Measurements from ENCODE around the gene SETD4.

The SETD4 gene

DNA sequence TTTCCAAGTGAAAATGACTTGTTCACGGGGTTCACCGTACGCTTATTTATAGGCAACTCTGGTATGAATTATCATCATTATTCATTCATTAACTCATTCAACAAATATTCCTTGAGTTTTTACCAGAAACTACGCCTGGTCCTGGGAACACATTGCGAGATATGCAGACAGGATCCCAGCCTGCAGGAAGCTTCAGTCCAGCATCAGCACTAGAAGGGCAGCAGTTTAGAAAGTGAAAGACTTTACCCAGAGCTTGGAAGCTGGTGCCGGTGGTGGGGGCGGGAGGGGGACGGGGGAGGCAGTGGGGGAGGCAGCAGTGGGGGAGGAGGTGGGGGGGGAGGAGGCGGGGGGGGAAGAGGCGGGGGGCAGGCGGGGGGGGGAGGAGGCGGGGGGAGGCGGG, 55.9 kb downstream of the SETD4 start:
- DNase-seq = no peak

GRCh38 chr21:36003776-36004175, 56.5 kb downstream of the SETD4 start:
- no peak for DNase-seq

GRCh38 chr21:35996217-35996616, 64.1 kb downstream of the SETD4 start:
- no peak for DNase-seq

- DNase-seq = no peak
These were observed 64.7 kb downstream of the SETD4 start for GRCh38 chr21:35995522-35996088.

DNA sequence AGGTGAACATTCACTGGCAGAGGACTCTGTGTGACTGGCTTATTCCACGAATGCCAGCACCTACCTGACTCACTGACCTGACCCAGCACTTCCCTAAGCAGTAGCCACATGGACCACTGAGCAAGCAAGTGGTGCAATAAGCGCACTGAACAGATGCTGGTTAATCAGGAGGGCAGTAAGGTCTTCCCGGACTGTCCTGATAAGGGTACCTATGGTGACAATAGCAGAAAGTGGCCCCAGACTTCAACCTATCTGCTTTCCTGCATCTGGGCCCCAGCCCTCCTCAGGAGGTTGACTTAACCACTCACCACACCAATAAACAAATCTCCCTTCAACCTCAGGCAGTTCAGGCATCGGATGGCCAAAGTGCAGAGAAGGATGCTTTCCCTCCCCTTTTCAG, 65.7 kb downstream of the SETD4 start:
- DNase-seq = no peak

DNA sequence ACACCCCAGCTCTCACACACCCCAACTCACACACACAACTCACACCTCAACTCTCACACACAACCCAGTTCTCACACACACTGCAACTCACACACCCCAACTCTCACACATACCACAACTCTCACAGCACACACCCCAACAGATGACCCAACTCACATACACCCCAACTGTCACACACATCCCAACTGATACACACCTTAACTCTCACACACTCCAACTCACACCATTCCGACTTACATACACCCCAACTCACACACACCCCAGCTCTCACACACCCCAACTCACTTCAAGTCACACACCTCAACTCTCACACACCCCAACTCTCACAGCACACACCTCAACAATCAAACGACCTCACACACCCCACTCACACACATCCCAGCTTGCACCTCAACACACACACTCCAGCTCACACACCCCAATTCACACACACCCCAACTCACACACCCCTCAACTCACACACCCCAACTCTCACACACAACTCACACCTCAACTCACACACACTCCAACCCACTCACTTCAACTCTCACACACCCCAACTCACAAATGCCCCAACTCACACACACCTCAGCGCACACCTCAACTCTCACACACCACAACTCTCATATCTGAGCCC, 66.3 kb downstream of the SETD4 start:
- no peak for DNase-seq

DNA sequence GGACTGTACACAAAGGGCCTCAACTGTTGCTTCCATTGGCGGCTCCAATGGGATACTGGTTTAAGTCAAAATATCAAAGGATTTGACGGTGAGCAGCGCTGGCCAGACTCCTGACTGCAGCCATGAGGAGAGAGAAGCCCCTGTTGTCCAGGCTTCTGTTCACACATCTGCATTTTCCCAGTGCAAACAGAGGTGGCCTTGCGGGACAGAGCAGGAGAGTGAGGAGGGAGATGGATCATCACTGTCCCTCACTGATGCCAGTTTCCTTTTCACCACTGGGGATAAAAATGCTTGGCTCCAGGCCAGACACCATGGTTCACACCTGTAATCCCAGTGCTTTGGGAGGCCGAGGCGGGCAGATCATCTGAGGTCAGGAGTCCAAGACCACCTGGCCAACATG, 69.2 kb downstream of the SETD4 start:
- DNase-seq = no peak

GRCh38 chr21:35990609-35991008, 69.7 kb downstream of the SETD4 start:
- no peak for DNase-seq

DNA sequence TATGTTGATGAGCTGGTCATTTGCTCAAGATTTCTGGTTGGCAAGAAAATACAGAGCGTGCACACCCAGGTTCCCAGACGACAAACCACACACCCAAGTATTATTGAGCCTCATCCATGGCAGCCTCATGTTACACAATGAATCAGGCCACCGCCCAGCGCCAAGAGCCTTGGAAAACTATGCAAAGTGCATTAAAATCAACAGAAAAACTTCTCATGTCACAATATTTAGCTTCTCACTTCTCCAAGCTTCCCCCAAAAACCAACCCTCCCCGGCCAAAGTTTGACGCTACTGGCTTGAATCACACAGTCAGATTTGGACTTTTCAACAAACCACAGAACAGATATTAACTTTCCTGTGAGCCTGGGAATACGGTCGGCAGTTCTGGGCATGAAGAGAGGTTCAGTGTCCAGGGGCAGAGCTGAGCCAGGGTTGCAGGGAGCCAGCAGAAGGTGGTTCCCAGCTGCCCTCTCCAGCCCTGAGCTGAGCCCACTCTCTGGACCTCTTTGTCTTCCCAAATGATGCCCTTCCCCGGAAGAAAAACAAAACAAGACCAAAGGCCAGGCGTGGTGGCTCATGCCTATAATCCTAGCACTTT, 71.1 kb downstream of the SETD4 start:
- no peak for DNase-seq

DNA sequence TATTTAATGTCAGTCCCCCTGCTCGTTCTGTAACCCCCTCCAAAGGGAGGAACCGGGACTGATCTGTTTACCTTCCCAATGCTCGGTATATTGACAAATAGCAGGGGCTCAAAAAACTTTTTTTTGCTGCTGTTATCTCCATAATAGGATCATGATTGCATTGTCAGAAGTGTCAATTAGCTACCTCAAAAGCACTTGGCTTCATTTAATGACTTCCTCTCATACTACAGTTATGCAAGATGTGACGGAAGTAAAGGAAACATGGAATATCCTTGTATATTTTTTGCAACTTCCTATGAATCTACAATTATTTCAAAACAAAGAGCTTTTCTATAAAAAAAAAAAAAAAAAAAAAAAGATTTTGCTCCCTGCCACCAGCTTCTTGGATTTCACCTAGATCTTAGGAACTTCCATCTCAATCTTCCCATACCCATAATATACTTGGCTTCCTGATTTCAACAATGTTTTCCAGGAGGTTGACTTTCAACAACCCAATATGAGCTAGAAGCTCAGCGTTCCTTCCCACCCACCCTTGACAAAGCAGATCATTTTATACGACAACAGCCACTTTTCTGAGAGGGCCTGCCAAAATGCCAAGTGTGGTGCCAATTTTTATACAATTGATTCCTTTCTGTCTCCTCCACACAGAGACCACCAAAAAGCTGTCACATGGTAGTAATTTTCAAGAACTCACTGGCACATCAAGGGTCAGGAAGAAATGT, 71.7 kb downstream of the SETD4 start:
- DNase-seq = no peak

- no peak for DNase-seq
These were observed 72.9 kb downstream of the SETD4 start for GRCh38 chr21:35987475-35987874.

GRCh38 chr21:35984654-35985361, 75.5 kb downstream of the SETD4 start:
- DNase-seq = no peak

All from activated CD4-positive, alpha-beta T cell treated with anti-CD3 and anti-CD28 coated beads, Interleukin-10, Interleukin-2, amounts not matched to agents 100 ng/mL and 50 ng/mL, durations not matched to agents 16 hours and 8 hours (primary cell).